Calu3 (cell line): ENCODE data around the gene SDC1. TPM values are rescaled to one million over a fixed set of nuclear protein-coding genes. Genes with fewer than 3 reads are reported as not detected.

ENCODE experiments used
- BruUV-seq: library from RNA; stranded (reverse); fragments of 400-500 nt; replicated peaks from 2 replicates; lab custom pipeline; 2021; lab: Mats Ljungman, UMichigan
- CTCF ChIA-PET: fragments of 300-600 bp; sonication (Branson Sonifier 250); formaldehyde crosslinking; loops from one replicate; lab custom pipeline; 2022; ENCODE audit warnings: antibody characterized with exemption; lab: Charles Lee
- DNase-seq: peaks from one replicate; pipeline ENCODE4 v3.0.0; 2022
- H3K27ac Mint-ChIP-seq: one replicate; pipeline ENCODE4 v1.8.0; 2022; ENCODE audit warnings: mixed read lengths; ENCODE audit not compliant: unreplicated experiment
- H3K27me3 Mint-ChIP-seq: one replicate; pipeline ENCODE4 v1.8.0; 2022; ENCODE audit warnings: mixed read lengths; ENCODE audit not compliant: unreplicated experiment
- H3K36me3 Mint-ChIP-seq: one replicate; pipeline ENCODE4 v1.8.0; 2022; ENCODE audit warnings: mild to moderate bottlenecking, moderate library complexity, mixed read lengths; ENCODE audit not compliant: insufficient read depth, unreplicated experiment
- H3K4me1 Mint-ChIP-seq: one replicate; pipeline ENCODE4 v1.8.0; 2022; ENCODE audit warnings: mild to moderate bottlenecking, low read depth, mixed read lengths; ENCODE audit not compliant: unreplicated experiment
- H3K4me3 Mint-ChIP-seq: one replicate; pipeline ENCODE4 v1.8.0; 2022; ENCODE audit warnings: mild to moderate bottlenecking, low read depth, moderate library complexity, mixed read lengths; ENCODE audit not compliant: unreplicated experiment
- H3K9me3 Mint-ChIP-seq: one replicate; pipeline ENCODE4 v1.8.0; 2022; ENCODE audit warnings: low read depth, mixed read lengths; ENCODE audit not compliant: unreplicated experiment
- intact Hi-C: fragments of 100-400 bp; cut with micrococcal nuclease; formaldehyde crosslinking; loops from one replicate; pipeline ENCODE4 v1.10.0; 2022; ENCODE audit not compliant: unreplicated experiment
- total RNA-seq: library from RNA; stranded (reverse); gene quantifications from 2 replicates; pipeline ENCODE4 v1.2.3, GENCODE V29; 2022
- TF ChIP-seq, protein P1 (sequence below): fragments of 200-600 bp; IDR thresholded peaks from one replicate; pipeline ENCODE4 v1.8.0; 2022; ENCODE audit warnings: antibody characterized with exemption; ENCODE audit not compliant: unreplicated experiment

Gene SDC1
- total RNA-seq, 1 experiment from 2014 or later, result 118 TPM

GRCh38 chr2:20169796-20170703 lies 54.9 kb downstream of the SDC1 start:
- intact Hi-C loops, result no loop called here
- CTCF ChIA-PET, result no interaction called here
- peaks cover 7% of the 10 kb centered on the region for H3K4me1 Mint-ChIP-seq
- H3K27me3 Mint-ChIP-seq, result no peaks in the 10 kb centered on the region
- H3K9me3 Mint-ChIP-seq, result no peaks in the 10 kb centered on the region
- no TSS peak for BruUV-seq
- no peaks in the 10 kb centered on the region for H3K36me3 Mint-ChIP-seq
- H3K27ac Mint-ChIP-seq, result no peak overlapping the region
- DNase-seq, result no peak
- TF ChIP-seq, protein P1, sequence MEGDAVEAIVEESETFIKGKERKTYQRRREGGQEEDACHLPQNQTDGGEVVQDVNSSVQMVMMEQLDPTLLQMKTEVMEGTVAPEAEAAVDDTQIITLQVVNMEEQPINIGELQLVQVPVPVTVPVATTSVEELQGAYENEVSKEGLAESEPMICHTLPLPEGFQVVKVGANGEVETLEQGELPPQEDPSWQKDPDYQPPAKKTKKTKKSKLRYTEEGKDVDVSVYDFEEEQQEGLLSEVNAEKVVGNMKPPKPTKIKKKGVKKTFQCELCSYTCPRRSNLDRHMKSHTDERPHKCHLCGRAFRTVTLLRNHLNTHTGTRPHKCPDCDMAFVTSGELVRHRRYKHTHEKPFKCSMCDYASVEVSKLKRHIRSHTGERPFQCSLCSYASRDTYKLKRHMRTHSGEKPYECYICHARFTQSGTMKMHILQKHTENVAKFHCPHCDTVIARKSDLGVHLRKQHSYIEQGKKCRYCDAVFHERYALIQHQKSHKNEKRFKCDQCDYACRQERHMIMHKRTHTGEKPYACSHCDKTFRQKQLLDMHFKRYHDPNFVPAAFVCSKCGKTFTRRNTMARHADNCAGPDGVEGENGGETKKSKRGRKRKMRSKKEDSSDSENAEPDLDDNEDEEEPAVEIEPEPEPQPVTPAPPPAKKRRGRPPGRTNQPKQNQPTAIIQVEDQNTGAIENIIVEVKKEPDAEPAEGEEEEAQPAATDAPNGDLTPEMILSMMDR, result no peak
- H3K4me3 Mint-ChIP-seq, result no peak overlapping the region

- no peaks in the 10 kb centered on the region for H3K9me3 Mint-ChIP-seq
- H3K4me1 Mint-ChIP-seq, result peaks cover 7% of the 10 kb centered on the region
- BruUV-seq, result no TSS peak
- H3K4me3 Mint-ChIP-seq, result no peak overlapping the region
- intact Hi-C loops, result no loop called here
- no peaks in the 10 kb centered on the region for H3K27me3 Mint-ChIP-seq
- CTCF ChIA-PET, result no interaction called here
- TF ChIP-seq, protein P1, result no peak
- H3K27ac Mint-ChIP-seq, result no peak overlapping the region
- DNase-seq, result no peak
- no peaks in the 10 kb centered on the region for H3K36me3 Mint-ChIP-seq
These were observed 55.9 kb downstream of the SDC1 start for GRCh38 chr2:20168727-20169696.

- Mint-ChIP-seq H3K9me3 (no peaks in the 10 kb centered on the region), H3K27me3 (no peaks in the 10 kb centered on the region), H3K36me3 (no peaks in the 10 kb centered on the region), H3K4me3 (no peak overlapping the region), H3K4me1 (peaks cover 7% of the 10 kb centered on the region), H3K27ac (no peak overlapping the region)
- no peak for DNase-seq
- TF ChIP-seq, protein P1, result no peak
- intact Hi-C loops, result no loop called here
- no TSS peak for BruUV-seq
- CTCF ChIA-PET, result no interaction called here
These were observed 56.7 kb downstream of the SDC1 start for GRCh38 chr2:20168048-20168726.

GRCh38 chr2:20167356-20167755 lies 57.6 kb downstream of the SDC1 start:
- H3K4me1 Mint-ChIP-seq, result peaks cover 7% of the 10 kb centered on the region
- H3K4me3 Mint-ChIP-seq, result no peak overlapping the region
- peaks cover 2% of the 10 kb centered on the region for H3K36me3 Mint-ChIP-seq
- BruUV-seq, result no TSS peak
- no peaks in the 10 kb centered on the region for H3K27me3 Mint-ChIP-seq
- intact Hi-C loops, result no loop called here
- no peak overlapping the region for H3K27ac Mint-ChIP-seq
- CTCF ChIA-PET, result no interaction called here
- DNase-seq, result no peak
- TF ChIP-seq, protein P1, result no peak
- H3K9me3 Mint-ChIP-seq, result no peaks in the 10 kb centered on the region
